B cell (primary cell): ENCODE measurements around the gene MCTP1.

Experiments used
- EZH2 ChIP-seq: IDR thresholded peaks from 2 replicates; pipeline ENCODE4 v1.6.1; 2012; ENCODE audit warnings: borderline replicate concordance, low read depth, mild to moderate bottlenecking, moderate library complexity, low read length; ENCODE audit not compliant: insufficient read depth, poor library complexity, severe bottlenecking
- TF ChIP-seq, protein P1 (sequence below): fragments of 200-600 bp; IDR thresholded peaks from one replicate; pipeline ENCODE4 v1.8.0; 2022; ENCODE audit warnings: antibody characterized with exemption, mild to moderate bottlenecking

DNA sequence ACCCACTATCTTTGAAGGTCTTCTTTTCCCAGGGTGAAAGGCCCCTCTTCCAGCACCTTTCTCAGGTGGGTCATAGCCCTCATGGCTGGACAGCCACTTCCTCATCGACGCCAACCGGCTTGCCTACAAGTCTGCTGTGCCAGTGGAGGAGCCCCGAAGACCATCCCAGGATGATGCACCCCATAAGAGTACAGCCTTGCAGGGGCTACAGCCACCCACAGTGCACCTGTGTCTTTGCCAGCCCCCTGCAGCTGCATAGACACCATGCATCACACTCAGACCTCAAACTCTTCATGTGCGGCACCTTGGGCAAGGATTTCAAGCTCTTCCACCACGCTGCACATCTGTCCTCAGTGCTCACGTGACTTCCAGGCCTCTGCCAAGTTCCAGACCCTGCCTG lies 493.1 kb downstream of the MCTP1 start:
- TF ChIP-seq, protein P1, sequence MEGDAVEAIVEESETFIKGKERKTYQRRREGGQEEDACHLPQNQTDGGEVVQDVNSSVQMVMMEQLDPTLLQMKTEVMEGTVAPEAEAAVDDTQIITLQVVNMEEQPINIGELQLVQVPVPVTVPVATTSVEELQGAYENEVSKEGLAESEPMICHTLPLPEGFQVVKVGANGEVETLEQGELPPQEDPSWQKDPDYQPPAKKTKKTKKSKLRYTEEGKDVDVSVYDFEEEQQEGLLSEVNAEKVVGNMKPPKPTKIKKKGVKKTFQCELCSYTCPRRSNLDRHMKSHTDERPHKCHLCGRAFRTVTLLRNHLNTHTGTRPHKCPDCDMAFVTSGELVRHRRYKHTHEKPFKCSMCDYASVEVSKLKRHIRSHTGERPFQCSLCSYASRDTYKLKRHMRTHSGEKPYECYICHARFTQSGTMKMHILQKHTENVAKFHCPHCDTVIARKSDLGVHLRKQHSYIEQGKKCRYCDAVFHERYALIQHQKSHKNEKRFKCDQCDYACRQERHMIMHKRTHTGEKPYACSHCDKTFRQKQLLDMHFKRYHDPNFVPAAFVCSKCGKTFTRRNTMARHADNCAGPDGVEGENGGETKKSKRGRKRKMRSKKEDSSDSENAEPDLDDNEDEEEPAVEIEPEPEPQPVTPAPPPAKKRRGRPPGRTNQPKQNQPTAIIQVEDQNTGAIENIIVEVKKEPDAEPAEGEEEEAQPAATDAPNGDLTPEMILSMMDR: no peak
- no peak for TF ChIP-seq EZH2
